GM23248 (cell line): ENCODE data around the gene ITPRIP. TPM values are rescaled to one million over a fixed set of nuclear protein-coding genes. Genes with fewer than 3 reads are reported as not detected.

ENCODE experiments used
- DNase-seq: peaks from one replicate; pipeline ENCODE4 v3.0.0-alpha.2; 2015
- H2AFZ ChIP-seq: fragments of 200-600 bp; sonication (generic); 2 replicates; pipeline ENCODE4 v1.6.1; 2016; ENCODE audit warnings: antibody characterized with exemption
- H3F3A ChIP-seq: fragments of 200-600 bp; sonication (generic); 2 replicates; pipeline ENCODE4 v1.6.1; 2016; ENCODE audit warnings: mild to moderate bottlenecking, antibody characterized with exemption, mixed run types; ENCODE audit not compliant: insufficient read depth
- H3K27ac ChIP-seq: fragments of 200-600 bp; sonication (generic); 2 replicates; pipeline ENCODE4 v1.5.1; 2016; ENCODE audit warnings: mild to moderate bottlenecking
- H3K27me3 ChIP-seq: fragments of 200-600 bp; sonication (generic); replicated peaks from 2 replicates; pipeline ENCODE4 v1.6.1; 2016; ENCODE audit warnings: mild to moderate bottlenecking; ENCODE audit not compliant: insufficient read depth
- H3K36me3 ChIP-seq: fragments of 200-600 bp; sonication (generic); 2 replicates; pipeline ENCODE4 v1.6.1; 2016; ENCODE audit warnings: low read depth, mild to moderate bottlenecking
- H3K4me1 ChIP-seq: fragments of 200-600 bp; sonication (generic); 2 replicates; pipeline ENCODE4 v1.6.1; 2016; ENCODE audit warnings: mild to moderate bottlenecking; ENCODE audit not compliant: insufficient read depth
- H3K4me2 ChIP-seq: fragments of 200-600 bp; sonication (generic); one replicate; pipeline ENCODE4 v1.6.1; 2016; ENCODE audit warnings: mild to moderate bottlenecking; ENCODE audit not compliant: unreplicated experiment
- H3K4me3 ChIP-seq: fragments of 200-600 bp; sonication (generic); 2 replicates; pipeline ENCODE4 v1.5.1; 2016; ENCODE audit warnings: mild to moderate bottlenecking
- H3K79me2 ChIP-seq: fragments of 200-600 bp; sonication (generic); 2 replicates; pipeline ENCODE4 v1.6.1; 2016; ENCODE audit warnings: mild to moderate bottlenecking; ENCODE audit not compliant: insufficient read depth
- H3K9ac ChIP-seq: fragments of 200-600 bp; sonication (generic); 2 replicates; pipeline ENCODE4 v1.6.1; 2016; ENCODE audit warnings: mild to moderate bottlenecking
- H3K9me2 ChIP-seq: fragments of 200-600 bp; sonication (generic); 2 replicates; pipeline ENCODE4 v1.6.1; 2016; ENCODE audit warnings: mixed run types, mild to moderate bottlenecking, moderate library complexity; ENCODE audit not compliant: insufficient read depth
- H3K9me3 ChIP-seq: fragments of 200-600 bp; sonication (generic); one replicate; pipeline ENCODE4 v1.6.1; 2017; ENCODE audit warnings: low read depth
- H4K20me1 ChIP-seq: fragments of 200-600 bp; sonication (generic); 2 replicates; pipeline ENCODE4 v1.6.0; 2016; ENCODE audit not compliant: insufficient read depth
- EZH2 ChIP-seq: fragments of 200-600 bp; sonication (generic); IDR thresholded peaks from 2 replicates; pipeline ENCODE4 v1.6.1; 2018; ENCODE audit warnings: antibody characterized with exemption, mild to moderate bottlenecking; ENCODE audit not compliant: insufficient read depth, poor library complexity, severe bottlenecking
- EZH2phosphoT487 ChIP-seq: fragments of 200-600 bp; sonication (generic); IDR thresholded peaks from 2 replicates; pipeline ENCODE4 v1.6.1; 2018; ENCODE audit warnings: antibody characterized with exemption, moderate library complexity, mild to moderate bottlenecking, low read depth; ENCODE audit not compliant: insufficient read depth
- WGBS, 2 experiments: methylation state at CpG; one replicate each; pipeline ENCODE4 v1.1.6; 2015 to 2017; ENCODE audit warnings: low lambda C conversion rate in 2 of 2, low coverage in 1 of 2; ENCODE audit errors: missing lambda C conversion rate in 2 of 2; 5-methylcytosine and 5-hydroxymethylcytosine counted together
- in situ Hi-C: fragments of 300-500 bp; cut with MboI; formaldehyde crosslinking; loops from 2 replicates; pipeline ENCODE4 v1.15.0; 2020
- polyA plus RNA-seq: library from polyadenylated mRNA; unstranded; fragments of >200 nt; fragmentation: Nextera tagmentation; extraction: Ambion mirVana; gene quantifications from 2 replicates; pipeline ENCODE4 v1.2.1, GENCODE V29; 2016
- total RNA-seq: library from RNA; depleted of rRNA; stranded (reverse); fragments of >200 nt; shearing (Covaris generic); gene quantifications from 2 replicates; pipeline ENCODE4 v1.2.3, GENCODE V29; 2014

Gene ITPRIP
- total and polyA plus RNA-seq, 2 experiments from 2014 or later, result 9.6 to 24.7 TPM

GRCh38 chr10:104316321-104317099 is 21.8 kb downstream of the ITPRIP start:
- peaks cover 29% of the 10 kb centered on the region for H3K4me1 ChIP-seq
- H3K4me2 ChIP-seq, result peak overlapping the region; percentile 46

GRCh38 chr10:104315486-104315921 is 22.8 kb downstream of the ITPRIP start:
- peaks cover 33% of the 10 kb centered on the region for H3K4me1 ChIP-seq
- TF ChIP-seq EZH2phosphoT487 (no peak), EZH2 (no peak)
- peaks cover 10% of the 10 kb centered on the region; the same call in 1 of the 2 replicates for H3K36me3 ChIP-seq
- no peak overlapping the region for H2AFZ ChIP-seq
- no peak overlapping the region for H3K4me2 ChIP-seq
- no peaks in the 10 kb centered on the region for H3K9me3 ChIP-seq
- H3F3A ChIP-seq, result peaks cover 32% of the 10 kb centered on the region
- DNase-seq, result no peak
- H3K27ac ChIP-seq, result no peak overlapping the region
- H3K4me3 ChIP-seq, result no peak overlapping the region
- H3K9ac ChIP-seq, result no peak overlapping the region
- H3K79me2 ChIP-seq, result peaks cover 100% of the 10 kb centered on the region
- no peaks in the 10 kb centered on the region for H3K27me3 ChIP-seq
- H3K9me2 ChIP-seq, result no peaks in the 10 kb centered on the region
- no peaks in the 10 kb centered on the region for H4K20me1 ChIP-seq
- 97 to 99% methylated on average over 18 to 20 of the region's 22 CpGs for WGBS, 2 experiments
- in situ Hi-C loops, result no loop called here

More at GRCh38 chr10:104316321-104317099, 21.8 kb downstream of the ITPRIP start:
- H3K36me3 ChIP-seq, result peaks cover 8% of the 10 kb centered on the region; the same call in 1 of the 2 replicates
- TF ChIP-seq EZH2 (no peak), EZH2phosphoT487 (no peak)
- H4K20me1 ChIP-seq, result no peaks in the 10 kb centered on the region
- 82 to 84% methylated on average over 9 of the region's 9 CpGs for WGBS, 2 experiments
- in situ Hi-C loops, result no loop called here
- peak overlapping the region; percentile 21; the same call in 1 of the 2 replicates for H3K4me3 ChIP-seq
- peak overlapping the region; percentile 70 for H3K27ac ChIP-seq
- H3F3A ChIP-seq, result peaks cover 22% of the 10 kb centered on the region
- H3K9me3 ChIP-seq, result no peaks in the 10 kb centered on the region
- no peaks in the 10 kb centered on the region for H3K27me3 ChIP-seq
- H3K9ac ChIP-seq, result peak overlapping the region; percentile 53
- H2AFZ ChIP-seq, result no peak overlapping the region
- peaks cover 100% of the 10 kb centered on the region for H3K79me2 ChIP-seq
- no peak for DNase-seq
- H3K9me2 ChIP-seq, result no peaks in the 10 kb centered on the region

GRCh38 chr10:104314591-104315485 is 23.4 kb downstream of the ITPRIP start:
- Histone ChIP-seq H3K9ac (no peak overlapping the region), H3K27me3 (no peaks in the 10 kb centered on the region), H4K20me1 (no peaks in the 10 kb centered on the region), H3K79me2 (peaks cover 97% of the 10 kb centered on the region), H3K4me2 (no peak overlapping the region), H3F3A (peaks cover 37% of the 10 kb centered on the region), H3K36me3 (peaks cover 9% of the 10 kb centered on the region; the same call in 1 of the 2 replicates), H3K9me3 (no peaks in the 10 kb centered on the region), H2AFZ (no peak overlapping the region), H3K4me3 (no peak overlapping the region), H3K4me1 (peaks cover 34% of the 10 kb centered on the region), H3K9me2 (no peaks in the 10 kb centered on the region), H3K27ac (no peak overlapping the region)
- in situ Hi-C loops, result no loop called here
- WGBS, 2 experiments, result 94 to 95% methylated on average over 38 to 43 of the region's 43 CpGs
- DNase-seq, result no peak
- TF ChIP-seq EZH2phosphoT487 (no peak), EZH2 (no peak)

GRCh38 chr10:104311184-104311720 is 27.0 kb downstream of the ITPRIP start:
- TF ChIP-seq EZH2phosphoT487 (no peak), EZH2 (no peak)
- peaks cover 75% of the 10 kb centered on the region for H3K79me2 ChIP-seq
- H3K9me3 ChIP-seq, result no peaks in the 10 kb centered on the region
- no peaks in the 10 kb centered on the region for H3K27me3 ChIP-seq
- no peak for DNase-seq
- H3K9me2 ChIP-seq, result no peaks in the 10 kb centered on the region
- peaks cover 37% of the 10 kb centered on the region for H3F3A ChIP-seq
- WGBS, 2 experiments, result 87 to 90% methylated on average over 4 to 5 of the region's 5 CpGs
- peaks cover 19% of the 10 kb centered on the region; the same call in 1 of the 2 replicates for H3K36me3 ChIP-seq
- no peak overlapping the region for H3K9ac ChIP-seq
- H3K4me2 ChIP-seq, result no peak overlapping the region
- H2AFZ ChIP-seq, result no peak overlapping the region
- H3K27ac ChIP-seq, result peak overlapping the region; percentile 14
- H4K20me1 ChIP-seq, result no peaks in the 10 kb centered on the region
- H3K4me3 ChIP-seq, result no peak overlapping the region
- peaks cover 21% of the 10 kb centered on the region for H3K4me1 ChIP-seq
- in situ Hi-C loops, result no loop called here
